NCI-H748 treated with DMSO at 0.1 percent for 48 hours (cell line): ENCODE results near the gene HPGDS.

Source experiments
- DNase-seq: peaks from one replicate; lab custom pipeline; 2025; lab: John Stamatoyannopoulos, UW

Gene HPGDS

GRCh38 chr4:94253036-94253435 lies 89.6 kb downstream of the HPGDS start:
- DNase-seq = no peak

GRCh38 chr4:94251094-94251493 lies 91.5 kb downstream of the HPGDS start:
- DNase-seq = no peak
